GM23338 (cell line): ENCODE results near the gene MND1.

Source experiments
- EZH2 ChIP-seq: fragments of 200-600 bp; sonication (generic); IDR thresholded peaks from one replicate; pipeline ENCODE4 v1.8.0; 2017; ENCODE audit warnings: antibody characterized with exemption, mild to moderate bottlenecking, low read depth; ENCODE audit not compliant: unreplicated experiment
- EZH2phosphoT487 ChIP-seq: fragments of 200-600 bp; sonication (generic); IDR thresholded peaks from one replicate; pipeline ENCODE4 v1.8.1; 2018; ENCODE audit warnings: antibody characterized with exemption; ENCODE audit not compliant: unreplicated experiment
- POLR2AphosphoS5 ChIP-seq: IDR thresholded peaks from 2 replicates; pipeline ENCODE4 v1.6.1; 2016; ENCODE audit warnings: antibody characterized with exemption, low read depth
- TF ChIP-seq, protein P1 (sequence below), 2 experiments: fragments of 200-600 bp in 1 of 2; sonication (generic) in 1 of 2; conservative IDR thresholded peaks; 2 replicates each; pipeline versions ENCODE4 v1.5.1 to v1.6.1; 2016 to 2017; ENCODE audit warnings: antibody characterized with exemption in 2 of 2, low read depth in 2 of 2, mild to moderate bottlenecking in 2 of 2, moderate library complexity in 1 of 2

GRCh38 chr4:153326513-153326912 lies 18.0 kb upstream of the MND1 start:
- TF ChIP-seq, protein P1, sequence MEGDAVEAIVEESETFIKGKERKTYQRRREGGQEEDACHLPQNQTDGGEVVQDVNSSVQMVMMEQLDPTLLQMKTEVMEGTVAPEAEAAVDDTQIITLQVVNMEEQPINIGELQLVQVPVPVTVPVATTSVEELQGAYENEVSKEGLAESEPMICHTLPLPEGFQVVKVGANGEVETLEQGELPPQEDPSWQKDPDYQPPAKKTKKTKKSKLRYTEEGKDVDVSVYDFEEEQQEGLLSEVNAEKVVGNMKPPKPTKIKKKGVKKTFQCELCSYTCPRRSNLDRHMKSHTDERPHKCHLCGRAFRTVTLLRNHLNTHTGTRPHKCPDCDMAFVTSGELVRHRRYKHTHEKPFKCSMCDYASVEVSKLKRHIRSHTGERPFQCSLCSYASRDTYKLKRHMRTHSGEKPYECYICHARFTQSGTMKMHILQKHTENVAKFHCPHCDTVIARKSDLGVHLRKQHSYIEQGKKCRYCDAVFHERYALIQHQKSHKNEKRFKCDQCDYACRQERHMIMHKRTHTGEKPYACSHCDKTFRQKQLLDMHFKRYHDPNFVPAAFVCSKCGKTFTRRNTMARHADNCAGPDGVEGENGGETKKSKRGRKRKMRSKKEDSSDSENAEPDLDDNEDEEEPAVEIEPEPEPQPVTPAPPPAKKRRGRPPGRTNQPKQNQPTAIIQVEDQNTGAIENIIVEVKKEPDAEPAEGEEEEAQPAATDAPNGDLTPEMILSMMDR (conservative IDR thresholded peaks at IDR 0.05; ENCODE audit: low read depth in 2 of 2) = no peak
- TF ChIP-seq EZH2 (no peak), POLR2AphosphoS5 (no peak), EZH2phosphoT487 (no peak)
